Ramos (cell line): ENCODE results near the gene TNS4.

Experiments used
- in situ Hi-C: fragments of 300-500 bp; cut with MboI; formaldehyde crosslinking; loops from one replicate; pipeline ENCODE4 v1.14.3; 2022; ENCODE audit warnings: low sequenced_read_pairs; ENCODE audit not compliant: unreplicated experiment

Gene TNS4

DNA sequence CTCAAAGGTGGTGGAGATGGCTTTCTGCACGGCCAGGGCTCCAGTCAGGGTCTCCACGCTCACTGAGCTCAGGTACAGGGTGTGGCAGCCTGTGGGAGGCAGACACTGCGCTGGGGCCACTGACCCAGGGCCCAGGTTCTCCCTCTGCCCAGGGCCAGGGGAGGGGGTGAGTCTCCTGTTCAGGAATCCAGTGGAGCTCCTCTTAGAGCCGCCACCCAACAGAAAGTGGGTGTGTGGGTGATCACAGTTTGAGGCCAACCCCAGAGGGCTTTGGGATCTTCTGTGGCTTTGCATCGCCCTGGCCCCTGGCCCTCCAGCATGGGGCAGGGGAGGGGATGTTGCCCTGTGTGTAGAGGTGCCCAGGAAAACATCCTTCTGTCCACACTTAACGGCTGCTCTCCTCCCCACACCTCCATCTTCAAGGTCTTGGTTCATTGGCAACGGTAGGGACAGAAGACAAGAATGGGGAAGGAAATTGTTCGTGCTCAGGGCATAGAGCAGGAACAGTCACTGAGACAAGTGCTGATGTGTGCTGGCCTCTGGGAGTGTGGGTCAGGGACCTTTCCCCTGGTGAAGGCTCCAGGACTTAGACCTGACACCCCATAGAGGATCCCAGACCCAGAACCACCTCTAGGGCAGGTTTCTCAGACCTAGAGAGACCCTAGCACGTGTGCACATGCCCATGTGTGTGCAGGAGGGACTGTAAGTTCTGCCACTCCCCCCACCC lies 21.5 kb downstream of the TNS4 start:
- in situ Hi-C loops = no loop called here

DNA sequence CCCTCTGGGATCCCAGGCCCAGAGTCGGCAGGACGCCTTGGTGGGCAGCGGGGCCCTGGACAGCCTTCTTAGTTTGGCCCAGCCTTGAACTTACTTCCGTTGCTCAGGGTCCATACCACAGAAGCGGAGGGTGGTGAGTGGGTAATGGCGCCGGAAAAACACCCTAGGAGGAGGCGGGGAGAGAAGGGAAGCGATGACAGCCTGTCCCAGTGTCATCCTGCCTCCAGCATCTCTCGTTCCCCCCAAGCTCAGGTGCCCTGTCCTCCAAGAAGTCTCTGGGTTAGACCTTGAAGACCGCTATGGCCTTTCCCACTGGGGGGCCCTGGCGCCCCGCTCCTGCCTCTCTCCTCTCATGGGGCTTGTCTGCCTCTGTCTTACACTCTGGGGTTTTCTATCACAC lies 22.9 kb downstream of the TNS4 start:
- in situ Hi-C loops = no loop called here

DNA sequence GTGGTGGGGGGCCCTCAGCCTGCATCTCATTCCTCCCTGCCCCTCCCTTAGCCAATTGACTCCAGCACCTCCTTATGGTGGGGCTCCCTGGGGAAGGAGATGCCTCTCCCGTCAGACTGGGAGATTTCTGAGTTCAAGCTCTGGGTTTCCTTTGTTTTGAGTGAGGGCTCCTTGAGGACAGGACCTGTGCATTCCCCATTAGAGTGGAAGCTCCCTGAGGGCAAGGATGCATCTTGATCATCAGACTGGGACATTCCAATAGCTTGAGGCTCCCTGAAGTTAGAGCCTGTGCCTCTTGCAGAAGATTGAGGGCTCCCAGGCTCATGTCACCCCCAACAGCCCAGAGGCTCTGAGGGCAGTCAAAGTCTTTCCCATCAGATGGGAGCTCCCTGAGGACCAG lies 23.6 kb downstream of the TNS4 start:
- in situ Hi-C loops = no loop called here

DNA sequence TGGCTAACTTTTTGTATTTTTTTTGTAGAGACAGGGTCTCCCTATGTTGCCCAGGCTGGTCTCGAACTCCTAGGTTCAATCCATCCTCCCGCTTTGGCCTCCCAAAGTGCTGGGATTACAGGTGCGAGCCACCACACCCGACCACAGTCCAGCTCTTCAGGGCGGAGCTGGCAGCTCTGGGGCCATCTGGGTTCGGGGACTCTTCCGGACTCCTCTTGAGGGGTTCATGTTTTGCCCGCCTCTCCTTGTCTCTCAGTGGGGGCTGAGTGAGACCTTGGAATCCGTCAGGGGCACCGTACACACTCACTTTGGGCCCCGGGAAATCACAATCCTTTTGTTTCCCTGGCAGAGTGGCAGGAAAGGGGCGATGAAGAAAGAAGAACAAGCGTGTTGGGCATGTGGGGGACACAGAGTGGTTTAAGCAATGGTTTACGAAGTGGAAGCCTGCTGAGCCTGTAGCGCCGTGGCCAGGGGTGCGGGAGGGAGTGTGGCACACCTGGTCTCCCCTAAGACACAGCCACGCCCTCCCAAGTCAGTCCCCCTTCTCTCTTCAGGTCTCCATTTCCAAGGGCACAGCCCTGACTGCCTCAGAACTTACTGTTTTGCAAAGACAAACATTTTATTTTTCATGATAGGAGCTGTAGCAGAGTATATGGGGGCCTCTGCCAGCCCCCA lies 26.1 kb downstream of the TNS4 start:
- in situ Hi-C loops = no loop called here

DNA sequence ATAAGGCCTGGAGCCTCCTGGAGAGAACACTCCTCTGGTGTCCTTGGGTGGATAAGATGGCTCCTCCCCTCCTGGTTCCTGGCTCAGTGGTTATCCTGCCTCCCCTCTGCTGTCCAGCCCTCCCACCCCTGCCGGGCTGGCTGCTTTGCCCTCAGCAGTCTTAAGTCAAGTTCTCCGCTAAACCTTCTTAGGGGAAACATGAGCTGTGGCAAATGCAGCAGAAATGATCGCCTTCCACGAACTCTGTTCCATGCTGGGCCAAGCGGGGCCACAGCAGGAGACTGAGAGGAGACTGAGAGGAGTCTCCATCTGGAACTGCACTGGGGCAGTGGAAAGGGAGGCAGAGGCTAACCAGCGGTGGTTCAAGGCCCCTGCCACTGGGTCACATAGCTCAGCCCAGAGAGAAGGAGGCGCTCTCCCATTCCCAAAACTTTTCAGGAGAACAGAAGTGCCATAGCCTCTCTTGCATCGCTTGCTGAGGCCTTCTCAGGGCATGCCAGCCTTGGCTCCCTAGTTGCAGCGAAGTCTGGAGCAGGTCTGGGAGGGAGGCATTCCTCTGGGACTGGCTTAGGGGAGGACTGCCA lies 26.9 kb downstream of the TNS4 start:
- in situ Hi-C loops = no loop called here

DNA sequence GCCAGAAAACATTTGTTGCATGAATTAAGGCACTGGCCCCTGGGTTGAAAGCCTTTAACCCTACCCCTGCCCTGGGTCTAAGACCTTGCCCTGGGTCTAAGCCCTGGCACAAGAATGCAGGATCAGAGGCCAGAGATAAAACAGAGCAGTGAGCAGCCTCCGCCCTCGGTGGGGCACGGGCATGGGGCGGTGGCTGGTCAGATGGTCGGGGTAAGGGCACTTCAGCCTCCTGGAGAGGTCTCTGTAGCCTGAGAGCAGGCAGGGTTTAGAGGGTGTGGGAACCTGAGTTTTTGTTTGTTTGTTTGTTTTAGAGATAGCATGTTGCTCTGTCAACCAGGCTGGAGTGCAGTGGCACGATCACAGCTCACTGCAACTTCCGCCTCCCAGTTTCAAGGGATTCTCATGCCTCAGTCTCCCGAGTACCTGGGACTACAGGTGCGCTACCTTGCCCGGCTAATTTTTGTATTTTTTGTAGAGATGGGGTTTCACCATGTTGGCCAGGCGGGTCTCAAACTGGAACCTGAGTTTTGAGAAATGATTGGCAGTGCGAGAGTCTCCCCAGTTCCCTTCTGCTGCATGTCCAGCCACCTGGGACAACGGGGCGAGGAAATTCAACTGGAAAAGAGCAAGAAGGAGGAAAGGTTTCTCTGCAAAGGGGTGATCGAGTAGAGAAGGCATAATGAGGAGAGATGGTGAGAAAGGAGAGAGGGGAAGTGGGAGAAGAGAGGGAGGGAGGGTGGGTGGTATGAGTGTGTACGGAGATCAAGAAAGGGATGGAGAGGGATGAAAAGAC lies 27.7 kb downstream of the TNS4 start:
- in situ Hi-C loops = no loop called here

DNA sequence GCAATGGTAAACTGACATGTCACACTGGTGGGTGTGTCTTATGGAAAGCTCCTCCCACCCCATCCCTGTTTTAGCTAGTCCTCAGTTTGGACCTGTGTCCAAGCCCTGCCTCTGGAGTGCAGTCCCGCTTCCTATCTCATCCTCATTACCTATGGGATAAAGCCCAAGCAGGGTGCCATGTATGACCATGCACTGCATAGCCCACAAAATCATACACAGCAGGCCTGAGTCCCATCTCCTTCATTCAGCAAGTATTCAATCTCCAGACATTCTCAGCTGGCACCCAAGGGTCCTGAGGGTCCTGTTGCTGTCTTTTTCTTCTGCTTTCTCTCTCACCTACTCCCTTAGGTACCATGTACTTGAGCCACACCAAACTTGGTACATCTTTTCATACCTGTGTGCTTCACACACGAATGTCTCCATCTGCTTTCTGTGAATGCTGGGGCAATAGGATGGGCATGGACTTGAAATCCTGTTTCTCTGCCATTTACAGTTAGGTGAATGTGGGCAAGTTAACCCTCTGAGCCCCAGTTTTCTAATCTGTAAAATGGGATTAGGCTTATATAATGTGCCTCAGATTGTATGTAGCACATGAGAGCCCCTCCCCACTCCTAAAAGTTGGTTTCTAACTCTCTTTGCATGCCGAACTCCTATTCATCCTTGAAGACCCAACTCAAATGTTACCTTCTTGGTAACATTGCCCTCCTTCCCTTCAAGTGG lies 28.5 kb downstream of the TNS4 start:
- in situ Hi-C loops = no loop called here

DNA sequence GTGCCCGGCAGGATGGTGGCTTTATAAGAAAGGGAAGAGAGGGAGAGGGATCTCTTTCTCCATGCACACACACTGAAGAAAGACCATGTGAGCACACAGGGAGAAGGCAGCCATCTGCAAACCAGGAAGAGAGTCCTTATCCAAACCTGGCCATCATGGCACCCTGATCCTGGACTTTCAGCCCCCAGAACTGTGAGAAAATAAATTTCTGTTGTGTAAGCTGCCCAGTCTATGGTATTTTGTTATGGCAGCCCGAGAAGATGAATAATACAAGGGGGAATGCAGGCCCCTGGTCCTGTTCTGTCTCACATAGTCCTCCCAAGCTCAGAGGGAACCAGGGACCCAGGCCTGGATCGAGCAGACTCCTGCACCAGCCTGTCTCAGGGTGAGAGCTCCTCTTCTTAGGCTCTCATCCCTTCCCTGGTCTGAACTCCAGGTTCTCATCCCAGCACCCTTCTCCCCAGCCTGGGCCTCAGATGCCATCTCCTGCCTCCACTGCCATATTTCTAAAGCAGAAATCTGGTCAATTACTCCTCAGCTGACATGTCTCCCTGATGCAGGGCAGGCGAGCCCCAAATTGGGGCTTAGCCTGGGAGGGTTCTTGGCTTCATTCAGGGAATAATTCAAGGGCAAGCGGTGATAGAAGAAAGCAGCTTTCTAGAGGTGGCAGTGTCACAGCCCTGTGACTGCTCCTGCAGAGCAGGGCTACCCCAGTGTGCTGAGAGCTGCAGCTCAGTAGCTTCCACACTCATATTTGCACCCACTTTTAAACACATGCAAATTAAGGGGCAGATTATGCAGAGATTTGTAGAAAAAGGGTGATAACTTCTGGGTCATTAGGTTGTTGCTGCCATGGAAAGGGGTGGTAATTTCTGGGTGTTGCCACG lies 29.3 kb downstream of the TNS4 start:
- in situ Hi-C loops = no loop called here

DNA sequence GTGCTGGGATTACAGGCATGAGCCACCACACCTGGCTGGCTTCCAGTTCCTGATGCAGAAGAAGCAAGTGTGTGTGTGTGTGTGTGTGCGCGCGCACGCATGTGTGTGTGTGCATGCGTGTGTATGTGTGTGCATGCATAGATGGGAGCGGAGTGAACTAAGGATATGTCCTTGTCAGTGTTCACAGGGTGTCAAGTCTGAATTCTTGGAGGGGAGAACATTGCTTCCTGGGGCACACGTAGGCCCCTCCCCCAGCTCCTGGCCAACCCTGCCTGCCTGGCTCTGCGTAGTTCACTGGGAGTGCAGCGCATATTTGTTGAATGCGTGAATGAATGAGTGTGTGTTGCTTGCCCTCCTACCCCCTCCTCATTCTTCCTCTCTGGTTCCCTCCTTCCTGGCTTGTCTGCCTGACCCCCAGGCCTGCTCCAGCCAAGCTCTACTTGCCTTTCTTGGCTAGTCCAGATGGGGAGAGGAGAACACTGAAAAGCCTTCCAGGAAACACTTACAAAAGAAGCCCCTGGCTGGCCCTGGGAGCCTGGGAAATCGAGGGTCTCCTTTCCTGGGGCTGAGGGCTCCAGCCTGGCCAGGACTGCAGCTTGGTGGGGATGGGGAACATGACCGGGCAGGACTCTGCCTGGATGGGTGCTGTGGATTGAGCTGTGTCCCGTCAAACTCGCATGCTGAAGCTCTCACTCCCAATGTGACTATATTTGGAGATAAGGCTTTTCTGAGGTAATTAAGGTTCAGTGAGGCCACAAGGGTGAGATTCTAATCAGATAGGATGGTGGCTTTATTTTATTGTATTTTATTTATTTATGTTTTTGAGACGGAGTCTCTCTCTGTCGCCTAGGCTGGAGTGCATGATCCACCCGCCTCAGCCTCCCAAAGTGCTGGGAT lies 30.2 kb downstream of the TNS4 start:
- in situ Hi-C loops = no loop called here

DNA sequence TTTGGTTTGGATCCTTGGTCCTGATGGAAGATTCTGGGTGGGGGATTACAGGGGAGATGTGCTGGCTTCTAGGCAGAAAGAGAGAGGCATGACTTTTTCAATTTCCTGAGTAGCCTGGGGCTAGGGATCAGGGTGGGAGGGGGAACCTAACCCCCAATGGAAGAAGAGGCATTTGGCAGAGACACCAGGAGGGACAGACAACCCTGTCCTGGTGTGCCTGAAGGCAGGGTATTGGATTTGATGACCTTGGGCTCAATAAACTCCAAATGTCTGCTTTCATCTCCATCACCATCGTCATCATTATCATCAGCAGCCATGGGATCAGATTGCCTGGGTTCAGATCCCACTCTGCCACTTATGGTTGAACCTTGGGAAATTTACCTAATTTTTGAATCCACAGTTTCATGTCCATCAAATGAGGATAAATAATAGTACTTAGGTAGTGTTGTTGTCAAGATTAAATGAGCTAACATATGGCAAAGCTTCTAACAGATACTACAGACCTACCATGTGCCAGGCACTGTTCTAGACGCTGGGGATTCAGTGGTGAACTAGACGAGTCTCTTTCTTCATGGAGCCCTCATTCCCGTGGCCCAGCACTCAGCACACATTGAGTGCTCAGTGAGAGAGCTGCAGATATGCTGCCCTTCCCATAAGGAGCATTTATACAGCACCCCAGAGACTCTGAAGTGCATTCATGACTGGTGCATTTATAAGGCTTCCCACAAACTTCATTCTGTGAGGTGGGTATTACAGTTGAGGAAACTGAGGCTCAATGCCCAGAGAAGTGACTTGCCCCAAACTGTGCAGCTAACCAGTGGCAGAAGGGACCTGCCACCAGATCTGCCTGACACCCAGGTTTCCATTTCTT lies 31.4 kb downstream of the TNS4 start:
- in situ Hi-C loops = no loop called here

DNA sequence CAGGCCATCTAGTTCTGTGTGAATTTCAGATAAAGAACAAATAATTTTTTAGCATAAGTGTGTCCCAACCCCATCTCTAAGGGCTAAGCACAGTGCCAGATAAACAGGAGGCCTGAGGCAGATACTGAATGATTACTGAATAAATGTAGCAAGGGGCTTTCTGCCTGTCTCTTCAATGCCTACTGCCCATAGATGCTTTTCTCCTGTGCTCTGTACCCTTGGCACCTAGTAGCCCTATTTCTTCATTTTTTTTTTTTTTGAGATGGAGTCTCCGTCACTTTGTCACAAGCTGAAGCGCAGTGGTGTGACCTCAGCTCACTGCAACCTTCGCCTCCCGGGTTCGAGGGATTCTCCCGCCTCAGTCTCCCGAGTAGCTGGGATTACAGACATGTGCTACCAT lies 32.9 kb downstream of the TNS4 start:
- in situ Hi-C loops = no loop called here

DNA sequence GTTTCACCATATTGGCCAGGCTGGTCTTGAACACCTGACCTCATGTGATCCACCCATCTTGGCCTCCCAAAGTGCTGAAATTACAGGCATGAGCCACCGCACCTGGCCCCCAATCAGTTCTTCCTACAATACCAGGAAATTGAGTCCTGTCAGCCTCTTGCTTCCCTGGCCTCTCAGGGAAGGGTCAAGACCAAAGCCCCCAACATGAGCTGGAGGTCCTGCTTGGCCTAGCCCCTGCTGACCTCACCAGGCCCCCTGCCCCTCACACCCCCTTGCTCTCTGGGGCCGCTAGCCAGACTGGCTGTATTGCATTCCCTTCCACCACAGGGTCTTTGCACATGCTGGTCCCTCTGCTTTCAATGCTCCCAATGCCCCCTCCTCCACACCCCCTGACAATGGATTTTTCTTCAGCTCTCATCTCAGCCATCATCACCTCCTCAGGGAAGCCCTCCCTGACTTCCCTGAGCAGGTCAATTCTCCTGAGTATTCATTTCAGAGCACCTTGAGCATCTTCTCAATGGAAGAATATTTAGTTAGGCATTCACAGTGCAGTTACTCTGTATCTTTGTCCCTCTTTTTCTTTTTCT lies 34.0 kb downstream of the TNS4 start:
- in situ Hi-C loops = no loop called here

DNA sequence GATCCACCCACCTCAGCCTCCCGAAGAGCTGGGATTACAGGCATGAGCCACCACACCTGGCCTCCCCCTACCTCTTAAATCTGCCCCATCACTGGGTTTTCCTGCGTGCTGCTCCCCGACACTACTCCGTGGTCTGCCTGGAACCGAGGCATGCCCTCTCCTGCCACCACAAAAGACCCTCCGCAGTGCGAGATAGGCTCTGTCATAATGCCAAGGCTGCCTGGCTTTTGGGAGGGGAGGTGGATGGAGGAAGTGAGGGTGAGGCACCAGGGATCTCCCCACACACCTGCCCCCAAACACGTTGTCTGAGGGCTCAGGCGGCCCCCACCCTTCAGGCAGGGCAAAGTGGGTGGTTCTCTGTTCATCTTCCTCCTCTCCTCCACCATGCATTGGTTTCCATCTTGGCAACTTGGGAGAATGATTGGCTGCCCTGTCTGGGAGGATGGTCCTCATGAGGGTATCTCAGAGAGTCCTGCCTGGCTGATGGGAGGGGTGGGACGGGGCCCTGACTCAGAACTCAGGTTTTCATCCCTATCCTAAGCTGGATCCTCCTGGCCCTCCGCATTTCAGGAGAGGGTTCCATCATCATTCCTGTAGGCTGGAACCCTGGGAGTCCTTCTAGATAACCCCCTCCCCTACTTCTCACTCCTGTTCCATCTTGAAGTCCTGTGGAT lies 35.0 kb downstream of the TNS4 start:
- in situ Hi-C loops = no loop called here

DNA sequence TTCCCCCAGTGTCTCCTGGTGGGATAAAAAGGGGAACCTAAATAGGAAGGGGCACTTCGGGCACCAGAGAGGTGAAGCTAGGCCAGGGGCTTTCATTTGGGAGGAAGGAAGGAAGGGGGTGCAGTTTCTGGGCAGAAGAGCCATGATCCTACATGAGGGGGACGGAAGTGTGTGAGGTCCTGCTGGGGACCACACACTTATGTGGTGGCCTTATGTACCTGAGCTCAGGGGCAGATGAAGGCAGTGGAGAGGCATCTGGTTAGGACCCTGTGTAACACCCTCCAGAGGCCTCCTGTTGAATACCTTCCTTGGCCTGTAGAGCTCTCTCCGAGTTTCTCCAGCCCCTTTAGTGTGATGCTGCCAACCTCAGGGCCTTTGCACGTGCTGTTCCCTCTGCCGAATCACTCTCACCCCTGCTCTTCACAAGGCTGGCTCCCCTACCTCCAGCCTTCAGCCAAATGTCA lies 37.0 kb downstream of the TNS4 start:
- in situ Hi-C loops = no loop called here

DNA sequence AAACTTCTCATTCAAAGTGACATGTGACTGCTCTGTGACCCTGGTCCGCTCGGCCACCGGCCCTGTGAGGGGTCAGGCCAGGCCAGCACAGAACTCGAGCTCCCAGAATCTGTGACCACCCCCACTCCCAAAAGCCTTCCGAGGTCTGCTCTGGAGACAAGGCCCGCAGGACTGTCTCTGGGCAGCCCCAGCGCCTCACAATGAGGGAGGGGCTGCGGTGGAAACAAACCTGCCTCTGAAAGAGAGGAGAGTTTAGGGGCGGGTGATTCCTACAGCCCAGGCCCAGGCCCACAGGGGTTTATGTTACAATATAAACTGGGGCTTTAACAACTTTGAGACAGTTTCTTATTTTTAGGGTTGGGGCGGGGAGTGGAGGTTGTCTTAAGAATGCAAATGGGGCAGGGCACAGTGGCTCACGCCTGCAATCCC lies 38.3 kb downstream of the TNS4 start:
- in situ Hi-C loops = no loop called here

DNA sequence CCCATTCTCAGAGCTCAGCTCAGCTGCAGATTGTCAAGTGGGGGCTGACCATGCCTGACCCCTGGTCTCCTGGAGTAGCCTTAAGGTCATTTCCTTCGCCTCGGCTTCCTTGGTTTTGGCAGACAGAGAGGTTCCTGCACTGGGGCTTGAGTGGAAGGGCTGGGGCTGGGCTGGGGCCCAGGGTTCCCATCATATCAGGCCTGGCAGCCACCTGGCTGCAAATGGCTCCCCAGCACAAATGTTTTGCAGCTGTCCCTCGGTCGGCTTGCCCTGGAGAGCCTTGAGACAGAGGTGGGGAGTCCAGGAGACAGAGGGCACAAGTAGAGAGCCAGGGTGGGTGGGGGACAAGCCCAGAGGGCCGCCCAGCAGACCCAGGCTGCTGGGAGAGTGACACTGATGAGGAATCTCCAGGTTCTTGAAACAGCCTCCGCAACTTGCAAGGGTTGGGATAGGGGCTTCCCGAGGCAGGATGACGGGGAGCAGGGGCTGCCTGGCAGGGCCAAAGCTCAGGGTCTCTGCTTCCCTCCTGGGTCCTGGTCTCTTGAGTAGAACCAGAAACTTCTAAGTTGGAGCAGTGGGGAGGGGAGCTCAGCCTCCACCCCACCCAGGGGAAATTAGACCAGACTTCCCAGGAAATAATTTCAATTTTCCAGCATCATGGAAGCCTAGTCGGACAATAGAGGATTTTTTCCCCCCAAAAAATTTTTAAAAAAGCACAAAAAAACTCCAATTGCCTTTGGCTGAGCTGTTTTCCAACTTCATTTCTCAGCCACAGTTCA lies 38.9 kb downstream of the TNS4 start:
- in situ Hi-C loops = no loop called here
